WI38 (cell line): ENCODE data around the gene NEK5.

Experiments used
- H3K4me3 ChIP-seq: 2 replicates; pipeline ENCODE4 v1.5.1; 2011; ENCODE audit warnings: low read depth, mild to moderate bottlenecking, control low read depth, low read length
- TF ChIP-seq, protein P1 (sequence below): IDR thresholded peaks from 2 replicates; pipeline ENCODE4 v1.5.1; 2012; ENCODE audit warnings: low read depth, mild to moderate bottlenecking, control low read depth, low read length

NEK5 gene

DNA sequence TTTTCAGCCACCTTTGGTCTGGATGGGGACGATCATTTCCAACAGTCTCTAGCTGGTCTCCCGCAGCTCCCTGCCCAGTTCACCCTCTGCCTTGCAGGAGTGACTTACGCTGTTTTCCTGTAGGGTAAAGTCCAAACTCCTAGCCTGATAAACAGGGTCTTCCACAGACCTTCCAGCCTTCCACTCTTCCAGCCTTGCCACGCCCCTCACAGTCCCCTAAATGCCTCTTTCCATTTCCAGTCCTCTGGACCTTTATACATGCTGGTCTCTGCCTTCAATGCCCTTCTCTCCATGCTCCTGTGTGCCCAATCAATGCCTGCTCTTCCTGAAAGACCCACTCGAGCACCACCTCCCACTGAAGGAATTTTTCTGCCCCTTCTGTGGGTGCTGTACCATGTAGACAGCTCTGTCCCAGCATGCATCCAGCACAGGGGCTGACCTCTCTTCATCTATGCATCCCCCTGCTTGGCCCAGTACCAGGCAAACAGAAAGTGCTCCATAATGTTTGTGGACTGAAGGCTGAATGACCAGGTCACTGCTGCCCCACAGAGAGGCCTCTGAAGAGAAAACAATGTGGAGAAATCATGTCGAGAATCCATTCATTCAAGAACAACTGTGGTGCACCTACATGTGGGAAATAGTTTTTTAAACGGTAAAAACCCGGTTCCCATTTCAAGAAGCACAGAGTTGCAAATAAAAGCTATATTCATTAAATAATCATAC is 122.2 kb downstream of the NEK5 start:
- TF ChIP-seq, protein P1, sequence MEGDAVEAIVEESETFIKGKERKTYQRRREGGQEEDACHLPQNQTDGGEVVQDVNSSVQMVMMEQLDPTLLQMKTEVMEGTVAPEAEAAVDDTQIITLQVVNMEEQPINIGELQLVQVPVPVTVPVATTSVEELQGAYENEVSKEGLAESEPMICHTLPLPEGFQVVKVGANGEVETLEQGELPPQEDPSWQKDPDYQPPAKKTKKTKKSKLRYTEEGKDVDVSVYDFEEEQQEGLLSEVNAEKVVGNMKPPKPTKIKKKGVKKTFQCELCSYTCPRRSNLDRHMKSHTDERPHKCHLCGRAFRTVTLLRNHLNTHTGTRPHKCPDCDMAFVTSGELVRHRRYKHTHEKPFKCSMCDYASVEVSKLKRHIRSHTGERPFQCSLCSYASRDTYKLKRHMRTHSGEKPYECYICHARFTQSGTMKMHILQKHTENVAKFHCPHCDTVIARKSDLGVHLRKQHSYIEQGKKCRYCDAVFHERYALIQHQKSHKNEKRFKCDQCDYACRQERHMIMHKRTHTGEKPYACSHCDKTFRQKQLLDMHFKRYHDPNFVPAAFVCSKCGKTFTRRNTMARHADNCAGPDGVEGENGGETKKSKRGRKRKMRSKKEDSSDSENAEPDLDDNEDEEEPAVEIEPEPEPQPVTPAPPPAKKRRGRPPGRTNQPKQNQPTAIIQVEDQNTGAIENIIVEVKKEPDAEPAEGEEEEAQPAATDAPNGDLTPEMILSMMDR = no peak
- no peak overlapping the region for H3K4me3 ChIP-seq

GRCh38 chr13:52005841-52006522 is 122.9 kb downstream of the NEK5 start:
- H3K4me3 ChIP-seq = no peak overlapping the region
- TF ChIP-seq, protein P1 = no peak

DNA sequence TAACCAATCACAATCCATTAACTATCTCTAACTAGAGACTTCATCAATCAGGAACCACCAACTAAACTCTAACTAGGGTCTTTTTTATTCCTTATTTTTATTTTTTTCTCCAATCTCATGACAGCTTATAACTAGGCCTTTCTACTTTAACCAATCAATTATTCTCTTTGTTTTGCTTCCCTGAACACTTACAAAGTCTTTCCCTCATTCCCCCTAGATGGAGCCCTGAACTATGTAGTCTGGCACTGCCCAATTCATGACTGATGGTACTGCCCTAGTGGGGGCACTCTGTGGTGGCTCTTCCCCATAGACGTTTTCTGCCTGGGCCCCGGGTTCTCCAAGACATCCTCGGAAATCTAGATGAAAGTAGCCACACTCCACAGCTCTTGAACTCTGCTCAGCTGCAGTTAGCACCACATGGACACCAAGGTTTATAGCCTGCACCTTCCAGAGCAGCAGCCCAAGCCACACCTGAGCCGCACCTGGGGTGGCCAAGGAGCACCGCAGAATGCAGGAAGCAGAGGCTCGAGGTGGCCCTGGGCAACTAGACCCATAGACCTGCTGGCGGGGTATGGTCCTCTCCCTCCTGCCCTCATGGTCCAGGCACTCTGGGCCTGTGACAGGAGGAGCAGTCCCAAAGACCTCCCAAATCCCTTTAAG is 124.2 kb downstream of the NEK5 start:
- no peak overlapping the region for H3K4me3 ChIP-seq
- TF ChIP-seq, protein P1 = no peak

GRCh38 chr13:52003541-52003940 is 125.3 kb downstream of the NEK5 start:
- TF ChIP-seq, protein P1 = no peak

DNA sequence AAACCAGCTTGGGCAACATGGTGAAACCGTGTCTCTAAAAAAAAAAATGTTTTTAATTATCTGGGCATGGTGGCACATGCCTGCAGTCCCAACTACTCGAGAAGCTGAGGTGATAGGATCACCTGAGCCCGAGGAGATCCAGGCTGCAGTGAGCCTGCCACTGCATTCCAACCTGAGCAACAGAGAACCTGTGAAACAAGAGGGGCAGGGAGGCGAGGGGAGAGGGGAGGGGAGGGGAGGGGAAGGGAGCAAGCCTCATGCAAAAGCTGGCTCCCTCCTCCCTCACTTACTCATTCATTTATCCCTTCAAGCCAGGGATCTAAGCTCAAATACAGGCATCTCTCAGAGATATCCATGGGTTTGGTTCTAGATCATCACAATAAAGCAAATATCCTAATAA is 126.5 kb downstream of the NEK5 start:
- H3K4me3 ChIP-seq = no peak overlapping the region
- TF ChIP-seq, protein P1 = no peak

More at GRCh38 chr13:52003541-52003940, 125.3 kb downstream of the NEK5 start:
- no peak overlapping the region for H3K4me3 ChIP-seq

DNA sequence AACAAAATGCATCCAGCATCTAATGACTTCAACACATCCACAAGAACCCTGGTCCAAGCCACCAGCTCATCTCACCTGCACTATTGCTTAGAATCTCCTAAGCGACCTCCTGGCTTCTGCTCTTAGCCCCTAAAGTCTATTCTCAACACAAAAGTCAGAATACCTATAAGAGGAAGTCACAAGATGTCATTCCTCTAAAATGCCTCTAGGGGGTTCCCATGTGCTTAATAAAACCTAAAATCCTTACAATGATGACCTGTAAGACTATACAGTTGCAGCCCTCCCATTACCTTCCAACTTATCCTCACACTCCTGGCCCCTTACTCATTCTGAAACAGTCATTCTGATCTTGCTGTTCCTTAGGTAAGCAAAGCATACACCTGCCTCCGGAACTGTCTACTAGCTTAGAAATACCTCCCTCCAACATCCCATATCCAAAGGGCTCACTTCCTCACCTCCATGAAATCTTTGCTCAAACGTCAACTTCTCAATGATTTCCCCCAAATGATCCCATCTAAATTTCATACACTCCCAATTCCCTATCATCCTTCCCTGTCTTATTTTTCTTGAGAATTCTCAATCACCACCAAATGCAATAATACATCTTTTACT is 127.6 kb downstream of the NEK5 start:
- TF ChIP-seq, protein P1 = peak; percentile 51
- H3K4me3 ChIP-seq = no peak overlapping the region
